Panc1 (cell line): ENCODE data around the gene MRPS9.

ENCODE experiments used
- POLR2AphosphoS5 ChIP-seq: IDR thresholded peaks from 2 replicates; pipeline ENCODE4 v1.6.1; 2012; ENCODE audit warnings: mild to moderate bottlenecking, low read depth, low read length, moderate library complexity
- TCF7L2 ChIP-seq: IDR thresholded peaks from 2 replicates; pipeline ENCODE4 v1.6.1; 2011; ENCODE audit warnings: mild to moderate bottlenecking, low read depth, low read length, inconsistent platforms
- TF ChIP-seq, protein P1 (sequence below): fragments of 450-650 bp; IDR thresholded peaks from 2 replicates; pipeline ENCODE4 v1.5.1; 2017; ENCODE audit warnings: mild to moderate bottlenecking

DNA sequence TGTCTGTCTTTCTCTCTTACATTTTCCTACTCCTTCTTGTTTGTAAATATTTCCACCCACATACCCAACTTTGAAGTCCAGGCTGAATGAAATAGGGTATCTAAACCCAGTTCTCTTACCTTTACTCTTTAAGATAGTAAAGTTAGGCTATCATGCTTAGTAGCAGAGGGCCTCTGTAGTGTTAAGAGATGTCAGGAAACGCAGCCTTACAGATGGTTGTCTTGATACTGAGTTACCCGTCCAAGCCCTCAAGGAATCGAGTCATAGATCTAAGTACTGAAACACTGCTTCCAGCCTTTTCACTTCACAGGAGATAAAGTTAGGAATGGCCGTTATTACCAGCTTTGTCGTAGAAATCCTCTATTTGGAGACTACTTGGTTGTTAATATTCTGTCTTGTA lies 24.3 kb downstream of the MRPS9 start:
- TF ChIP-seq, protein P1, sequence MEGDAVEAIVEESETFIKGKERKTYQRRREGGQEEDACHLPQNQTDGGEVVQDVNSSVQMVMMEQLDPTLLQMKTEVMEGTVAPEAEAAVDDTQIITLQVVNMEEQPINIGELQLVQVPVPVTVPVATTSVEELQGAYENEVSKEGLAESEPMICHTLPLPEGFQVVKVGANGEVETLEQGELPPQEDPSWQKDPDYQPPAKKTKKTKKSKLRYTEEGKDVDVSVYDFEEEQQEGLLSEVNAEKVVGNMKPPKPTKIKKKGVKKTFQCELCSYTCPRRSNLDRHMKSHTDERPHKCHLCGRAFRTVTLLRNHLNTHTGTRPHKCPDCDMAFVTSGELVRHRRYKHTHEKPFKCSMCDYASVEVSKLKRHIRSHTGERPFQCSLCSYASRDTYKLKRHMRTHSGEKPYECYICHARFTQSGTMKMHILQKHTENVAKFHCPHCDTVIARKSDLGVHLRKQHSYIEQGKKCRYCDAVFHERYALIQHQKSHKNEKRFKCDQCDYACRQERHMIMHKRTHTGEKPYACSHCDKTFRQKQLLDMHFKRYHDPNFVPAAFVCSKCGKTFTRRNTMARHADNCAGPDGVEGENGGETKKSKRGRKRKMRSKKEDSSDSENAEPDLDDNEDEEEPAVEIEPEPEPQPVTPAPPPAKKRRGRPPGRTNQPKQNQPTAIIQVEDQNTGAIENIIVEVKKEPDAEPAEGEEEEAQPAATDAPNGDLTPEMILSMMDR, result no peak
- TF ChIP-seq POLR2AphosphoS5, result no peak
- TF ChIP-seq TCF7L2, result no peak
